AG09309 (cell line): Measurements from ENCODE around the gene CEMIP.

Experiments
- DNase-seq: peaks from one replicate; pipeline ENCODE4 v3.0.0-alpha.2; 2010; ENCODE audit warnings: low read depth
- H3K4me3 ChIP-seq: 2 replicates; pipeline ENCODE4 v1.5.1; 2011; ENCODE audit warnings: mild to moderate bottlenecking, low read depth, low read length, moderate library complexity; ENCODE audit not compliant: control insufficient read depth
- TF ChIP-seq, protein P1 (sequence below): IDR thresholded peaks from 2 replicates; pipeline ENCODE4 v1.5.1; 2011; ENCODE audit warnings: mild to moderate bottlenecking, low read depth, low read length, inconsistent platforms; ENCODE audit not compliant: insufficient read depth, control insufficient read depth; ENCODE audit errors: missing control alignments

Gene CEMIP

DNA sequence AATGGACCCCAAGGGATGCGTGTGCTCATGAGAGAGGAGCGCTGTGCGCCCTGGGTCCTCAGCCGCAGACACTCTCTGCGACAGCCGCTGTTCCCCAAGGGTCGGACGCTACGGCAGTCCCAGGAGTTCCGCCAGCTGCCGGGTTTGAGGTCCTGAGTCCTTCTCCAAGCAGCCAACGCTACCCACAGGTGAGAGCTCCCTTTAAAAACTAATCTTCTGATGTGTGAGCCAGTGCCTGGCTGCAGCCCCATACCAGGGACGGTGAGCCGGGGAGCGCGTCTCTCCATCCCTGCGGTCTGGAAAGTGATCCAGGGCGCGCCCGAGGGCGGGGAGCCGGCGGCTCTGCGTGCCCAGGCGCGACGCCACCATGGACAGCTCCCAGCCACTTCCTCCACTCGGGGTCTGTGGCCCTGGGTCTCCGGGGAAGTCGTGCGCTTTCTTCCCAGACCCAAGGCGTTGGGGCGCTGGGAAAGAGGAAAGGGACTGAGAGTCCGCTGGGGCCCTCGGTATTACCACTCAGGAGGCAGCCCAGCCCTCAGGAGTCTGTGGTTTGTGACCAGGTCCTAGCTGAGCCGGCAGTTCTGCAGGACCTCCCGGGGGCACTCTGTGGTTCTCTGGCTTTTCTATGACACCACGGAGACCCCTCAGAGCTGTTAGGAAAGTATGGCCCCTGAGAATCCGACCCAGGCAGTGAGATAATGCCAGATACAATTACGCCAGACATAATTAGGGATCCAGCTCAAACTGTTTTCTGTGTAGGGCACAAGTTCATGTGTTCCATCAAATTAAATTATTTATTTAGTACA lies 1.4 kb downstream of the CEMIP start:
- H3K4me3 ChIP-seq = peak overlapping the region; percentile 79
- DNase-seq = no peak

DNA sequence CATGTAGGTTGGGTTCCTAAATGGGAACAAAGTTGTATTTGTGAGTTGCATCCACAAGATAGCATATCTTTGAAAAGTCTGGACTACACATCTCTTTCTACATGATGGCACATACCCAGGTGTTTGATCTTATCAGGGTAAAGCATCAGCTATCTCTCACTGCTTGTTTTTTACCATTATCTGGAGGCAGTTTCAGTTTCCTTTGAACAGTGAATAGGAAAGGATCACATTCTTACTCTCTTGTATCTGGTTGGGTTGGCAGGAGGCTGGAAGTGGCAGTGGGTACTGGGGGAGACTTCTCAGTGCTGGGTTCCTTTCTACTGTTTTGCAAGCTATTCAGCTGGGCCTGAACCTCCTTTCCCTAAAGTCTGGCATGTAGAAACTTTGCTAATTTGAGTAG lies 4.1 kb downstream of the CEMIP start:
- peak overlapping the region; percentile 79 for H3K4me3 ChIP-seq
- TF ChIP-seq, protein P1, sequence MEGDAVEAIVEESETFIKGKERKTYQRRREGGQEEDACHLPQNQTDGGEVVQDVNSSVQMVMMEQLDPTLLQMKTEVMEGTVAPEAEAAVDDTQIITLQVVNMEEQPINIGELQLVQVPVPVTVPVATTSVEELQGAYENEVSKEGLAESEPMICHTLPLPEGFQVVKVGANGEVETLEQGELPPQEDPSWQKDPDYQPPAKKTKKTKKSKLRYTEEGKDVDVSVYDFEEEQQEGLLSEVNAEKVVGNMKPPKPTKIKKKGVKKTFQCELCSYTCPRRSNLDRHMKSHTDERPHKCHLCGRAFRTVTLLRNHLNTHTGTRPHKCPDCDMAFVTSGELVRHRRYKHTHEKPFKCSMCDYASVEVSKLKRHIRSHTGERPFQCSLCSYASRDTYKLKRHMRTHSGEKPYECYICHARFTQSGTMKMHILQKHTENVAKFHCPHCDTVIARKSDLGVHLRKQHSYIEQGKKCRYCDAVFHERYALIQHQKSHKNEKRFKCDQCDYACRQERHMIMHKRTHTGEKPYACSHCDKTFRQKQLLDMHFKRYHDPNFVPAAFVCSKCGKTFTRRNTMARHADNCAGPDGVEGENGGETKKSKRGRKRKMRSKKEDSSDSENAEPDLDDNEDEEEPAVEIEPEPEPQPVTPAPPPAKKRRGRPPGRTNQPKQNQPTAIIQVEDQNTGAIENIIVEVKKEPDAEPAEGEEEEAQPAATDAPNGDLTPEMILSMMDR = no peak

More for the DNA sequence above, 1.4 kb downstream of the CEMIP start:
- TF ChIP-seq, protein P1 = no peak

DNA sequence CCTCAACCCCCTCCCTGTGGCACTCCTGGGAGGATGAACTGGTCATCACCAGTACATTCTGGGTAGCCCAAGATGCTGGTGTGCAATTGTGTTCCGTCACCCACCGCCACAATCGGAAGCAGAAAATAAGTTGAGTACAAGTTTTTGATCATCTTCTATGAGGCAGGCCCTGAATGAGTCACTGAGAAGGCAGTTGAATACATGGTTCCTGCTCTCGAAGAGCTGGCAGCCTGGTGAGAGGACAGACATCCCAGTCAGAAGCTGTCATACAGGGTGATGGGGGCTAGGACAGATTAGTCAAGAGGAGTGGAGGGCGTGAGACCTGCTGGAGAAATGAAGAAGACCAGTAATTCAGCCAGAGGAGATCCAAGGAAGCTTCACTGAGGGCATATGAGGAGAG lies 6.2 kb downstream of the CEMIP start:
- TF ChIP-seq, protein P1 = no peak
- no peak overlapping the region; the same call in 1 of the 2 replicates for H3K4me3 ChIP-seq
- no peak for DNase-seq

More for the DNA sequence above, 4.1 kb downstream of the CEMIP start:
- DNase-seq = no peak

DNA sequence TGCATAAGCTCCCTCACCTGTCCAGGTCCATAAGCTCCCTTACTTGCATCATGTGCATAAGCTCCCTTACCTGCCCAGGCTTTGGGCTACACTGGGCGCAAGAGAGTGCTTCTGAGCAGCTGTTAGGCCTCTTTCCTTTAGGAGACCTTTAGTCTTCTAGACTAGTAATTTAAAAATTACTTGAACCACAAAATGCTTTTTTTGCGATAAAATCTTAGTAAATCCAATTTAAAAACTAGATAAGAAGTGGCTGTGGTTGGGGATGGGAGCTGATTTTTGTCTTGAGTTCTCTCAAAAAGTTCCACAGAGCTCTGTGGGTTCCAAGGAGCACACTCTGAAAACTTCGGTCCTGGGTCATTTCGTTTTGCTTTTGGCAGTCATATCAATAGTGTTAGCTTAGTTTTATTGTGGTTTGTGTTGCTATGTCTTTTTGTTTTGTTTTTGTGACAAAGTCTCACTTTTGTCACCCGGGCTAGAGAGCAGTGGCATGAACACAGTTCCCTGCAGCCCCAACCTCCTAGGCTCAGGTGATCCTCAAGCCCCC lies 6.7 kb downstream of the CEMIP start:
- TF ChIP-seq, protein P1 = no peak
- no peak overlapping the region for H3K4me3 ChIP-seq
- DNase-seq = no peak

DNA sequence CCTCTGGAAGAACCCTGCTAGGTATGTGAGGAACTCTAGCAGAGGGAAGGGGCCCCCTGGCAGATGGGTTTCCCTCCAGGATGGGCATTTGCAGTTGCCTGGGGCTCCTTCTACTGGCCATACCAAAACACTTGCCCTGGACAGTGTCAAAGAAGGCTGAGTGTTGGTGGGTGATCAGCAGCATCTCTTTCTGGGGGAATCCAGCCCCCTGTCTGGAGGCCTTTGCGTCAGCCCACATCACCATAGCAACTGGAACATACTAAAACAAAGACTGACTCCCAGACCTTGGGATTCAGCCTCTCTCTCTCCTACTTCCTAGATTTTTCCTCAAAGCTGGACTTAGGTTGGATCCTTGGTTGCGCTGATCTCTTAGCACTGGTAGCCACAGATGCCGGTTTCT lies 8.1 kb downstream of the CEMIP start:
- TF ChIP-seq, protein P1 = peak; percentile 29
- DNase-seq = no peak

DNA sequence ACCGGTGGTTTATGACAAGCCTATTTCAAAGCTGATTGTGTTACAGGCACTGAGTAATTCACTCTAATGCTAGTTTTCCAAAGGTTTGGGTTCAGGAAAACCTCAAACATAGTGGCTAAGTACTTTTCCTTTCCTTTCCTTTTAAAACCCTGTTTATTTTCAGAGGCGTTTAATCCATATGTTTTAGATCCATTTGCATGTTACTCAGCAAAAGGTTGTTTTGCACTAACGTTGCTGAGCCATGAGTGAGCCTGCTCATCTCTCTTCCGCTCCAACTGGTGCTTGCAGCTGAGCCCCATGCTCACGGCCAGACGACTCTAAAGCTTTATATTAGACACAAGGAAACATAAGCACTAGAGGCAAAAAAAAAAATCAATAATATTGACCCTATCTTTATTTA lies 9.4 kb downstream of the CEMIP start:
- no peak overlapping the region for H3K4me3 ChIP-seq
- TF ChIP-seq, protein P1 = no peak
- no peak for DNase-seq

More for the DNA sequence above, 8.1 kb downstream of the CEMIP start:
- H3K4me3 ChIP-seq = no peak overlapping the region
